ENCODE data around the gene PPP2R5C. TPM values are rescaled to one million over a fixed set of nuclear protein-coding genes. Genes with fewer than 3 reads are reported as not detected.

Gene PPP2R5C
- total and polyA plus RNA-seq, 9 of the 15 experiments (the other 6 are each of a cell fraction or from before 2014, with no cell fraction given): 284 to 617 (median 395) TPM

- TF ChIP-seq FOXJ3 (CRISPR knock-in tag; IDR thresholded peaks at IDR 0.05) (no peak), CCNT2 (IDR thresholded peaks at IDR 0.05; ENCODE audit: borderline replicate concordance, extremely low read depth, insufficient read length, low read depth, low read length) (no peak), SMC3 (conservative IDR thresholded peaks at IDR 0.05; ENCODE audit: insufficient read depth, low read depth, low read length) (no peak), ZNF143 (CRISPR knock-in tag; IDR thresholded peaks at IDR 0.05) (no peak), EP300 (IDR thresholded peaks at IDR 0.05; ENCODE audit: low read length) (no peak), ZNF354B (CRISPR knock-in tag; IDR thresholded peaks at IDR 0.05) (no peak), SRSF7 (optimal IDR thresholded peaks at IDR 0.05; ENCODE audit: low read depth, low read length) (no peak), XRCC4 (IDR thresholded peaks at IDR 0.05; ENCODE audit: extremely low read depth, insufficient read depth, insufficient read length) (no peak), NFIX (CRISPR knock-in tag; IDR thresholded peaks at IDR 0.05; ENCODE audit: low read depth) (no peak), HOMEZ (CRISPR knock-in tag; IDR thresholded peaks at IDR 0.05) (no peak), ARID3A (IDR thresholded peaks at IDR 0.05; ENCODE audit: borderline replicate concordance, low read depth, low read length) (no peak), DEAF1 (CRISPR knock-in tag; IDR thresholded peaks at IDR 0.05) (no peak), FOXA1 (IDR thresholded peaks at IDR 0.05; ENCODE audit: borderline replicate concordance) (no peak), HDAC2 (IDR thresholded peaks at IDR 0.05) (no peak), KLF16 (IDR thresholded peaks at IDR 0.05) (no peak), CBFB (CRISPR knock-in tag; IDR thresholded peaks at IDR 0.05) (no peak)
- Histone ChIP-seq H3K9me1 (ENCODE audit: control insufficient read depth, insufficient read depth, low read length) (no peaks in the 10 kb centered on the region), H3K4me1 (replicated peaks in 1 of 2; ENCODE audit: control insufficient read depth in 2 of 2, insufficient read depth in 2 of 2, low read length in 2 of 2) (peaks cover 0 to 15% of the 10 kb centered on the region in 2 experiments; a peak in 2 of 5 replicates), H4K20me1 (replicated peaks; ENCODE audit: control insufficient read depth, insufficient read depth, low read length) (no peaks in the 10 kb centered on the region), H3K79me2 (ENCODE audit: control insufficient read depth, insufficient read depth, low read length) (no peaks in the 10 kb centered on the region), H3K27ac (ENCODE audit: extremely low read depth, low read depth, low read length) (no peak overlapping the region), H3K9me3 (replicated peaks; ENCODE audit: control insufficient read depth, insufficient read depth, low read depth, low read length) (no peaks in the 10 kb centered on the region), H2AFZ (ENCODE audit: low read depth, low read length) (no peak overlapping the region), H3K36me3 (ENCODE audit: control insufficient read depth, insufficient read depth, low read length) (peaks cover 53% of the 10 kb centered on the region; the same call in 2 of the 3 replicates), H3K4me3 (no peak overlapping the region), H3K4me2 (ENCODE audit: insufficient read depth, low read length) (no peak overlapping the region), H3K27me3 (ENCODE audit: control insufficient read depth in 2 of 2, insufficient read depth in 2 of 2, low read length in 2 of 2) (no peaks in the 10 kb centered on the region), H3K9ac (ENCODE audit: insufficient read depth in 1 of 2, low read depth in 2 of 2, low read length in 2 of 2) (no peak overlapping the region)
- POLR2A ChIA-PET: no interaction called here
- intact Hi-C loops (cut with micrococcal nuclease): no loop called here
- FAIRE-seq (no peak), DNase-seq (ENCODE audit: extremely low read depth in 1 of 4, low spot score in 3 of 4) (no peak), ATAC-seq (no peak)
- WGBS (ENCODE audit: insufficient coverage, low coverage, missing lambda C conversion rate): 65% methylated on average over 4 of the region's 4 CpGs
- BruUV-seq (replicated peaks): no TSS peak
- CTCF ChIA-PET (ENCODE audit: low intra/inter-chr PET ratio): no interaction called here
- in situ Hi-C loops (cut with MboI): no loop called here
These were observed 158.8 kb downstream of the PPP2R5C start for GRCh38 chr14:101920271-101920670.
